ENCODE results near the gene ANKRD10.

ANKRD10 gene

DNA sequence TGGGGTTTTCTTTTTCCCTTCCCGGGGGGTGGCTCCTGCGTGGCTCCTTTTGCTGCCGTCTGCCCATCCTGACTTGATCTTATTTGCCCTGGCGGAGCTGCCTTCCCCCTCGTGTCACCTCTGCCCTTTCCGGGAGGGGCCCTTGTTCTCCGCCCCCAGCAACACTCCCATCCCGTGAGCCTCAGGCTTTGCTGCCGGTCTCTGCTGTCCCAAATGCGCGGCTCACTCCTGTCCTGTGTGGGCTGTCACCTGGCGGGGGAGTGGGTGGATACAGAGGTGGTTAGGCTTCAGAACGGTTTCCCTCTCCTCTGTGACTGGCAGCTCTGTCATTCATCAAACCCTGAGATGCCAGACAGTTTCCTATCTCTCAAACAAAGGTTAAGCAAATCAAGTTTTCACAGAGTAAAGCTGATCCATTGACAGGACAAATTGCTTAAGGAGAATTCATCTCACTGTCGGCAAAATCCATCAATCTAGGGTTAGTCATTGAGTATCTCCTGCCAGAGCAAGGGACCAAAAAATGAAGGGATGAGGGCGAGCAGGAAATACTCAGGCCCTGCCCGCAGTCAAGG lies 84.0 kb downstream of the ANKRD10 start:
- DNase-seq (ENCODE audit: low read depth): no peak

DNA sequence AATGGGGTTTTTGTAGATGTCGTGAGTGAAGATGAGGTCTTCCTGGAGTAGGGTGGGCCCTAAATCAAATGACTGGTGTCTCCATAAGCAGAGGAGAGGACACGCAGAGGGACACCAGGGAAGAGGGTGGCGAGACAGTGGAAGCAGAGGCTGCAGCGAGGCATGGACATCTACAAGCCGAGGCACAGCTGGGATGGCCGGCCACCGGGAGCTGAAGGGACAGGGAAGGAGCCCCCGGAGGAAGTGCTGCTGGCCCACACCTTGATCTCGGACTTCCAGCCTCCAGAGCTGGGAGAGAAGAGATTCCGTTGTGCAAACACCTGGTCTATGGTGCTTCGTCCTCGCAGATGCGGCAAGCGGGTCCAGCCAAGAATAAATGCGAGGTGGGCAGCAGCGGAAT lies 84.5 kb downstream of the ANKRD10 start:
- no peak for DNase-seq (ENCODE audit: low read depth)

DNA sequence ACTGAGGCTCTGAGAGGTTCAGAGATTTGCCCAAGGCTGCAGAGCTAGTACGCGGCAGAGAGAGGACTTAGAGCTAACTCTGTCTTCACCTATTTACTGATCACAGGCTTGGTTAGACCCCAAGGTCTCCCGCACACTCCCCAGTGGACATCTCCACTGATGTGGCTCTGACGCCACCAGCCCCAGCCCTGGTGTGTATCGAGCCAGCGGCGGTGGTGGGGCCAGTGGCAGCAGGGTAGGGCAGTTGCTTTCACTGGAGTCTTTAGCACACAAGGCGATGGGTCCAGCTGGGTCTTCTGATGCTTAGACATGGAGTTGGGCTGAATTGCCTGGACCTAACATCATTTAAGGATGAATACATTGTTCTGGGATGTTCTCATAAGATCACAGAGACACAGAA lies 85.4 kb downstream of the ANKRD10 start:
- no peak for DNase-seq (ENCODE audit: low read depth)

DNA sequence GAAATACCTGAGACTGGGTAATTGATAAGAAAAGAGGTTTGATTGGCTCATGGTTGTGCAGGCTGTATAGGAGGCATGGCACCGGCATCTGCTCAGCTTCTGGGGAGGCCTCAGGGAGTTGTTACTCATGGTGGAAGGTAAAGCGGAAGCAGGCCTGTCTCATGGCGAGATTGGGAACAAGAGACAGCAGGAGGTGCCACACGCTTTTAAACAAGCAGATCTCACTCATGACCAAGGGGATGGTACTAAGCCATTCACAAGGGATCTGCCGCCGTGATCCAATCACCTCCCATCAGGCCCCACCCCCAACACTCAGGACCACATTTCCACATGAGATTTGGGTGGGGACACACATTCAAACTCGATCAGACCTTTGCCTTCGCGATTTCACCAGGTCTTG lies 86.2 kb downstream of the ANKRD10 start:
- DNase-seq (ENCODE audit: low read depth): no peak

All from GM04504 (cell line).